Right lung (tissue), 5 donors: ENCODE data around the gene SPOCK1. TPM values are rescaled to one million over a fixed set of nuclear protein-coding genes. Genes with fewer than 3 reads are reported as not detected.

ENCODE experiments used
- DNase-seq, 2 donors: peaks; one replicate each; pipeline ENCODE4 v3.0.0-alpha.2; 2013
- polyA plus RNA-seq, 5 donors: library from polyadenylated mRNA; unstranded; fragments of 120-200 nt; gene quantifications; one replicate each; pipeline versions ENCODE4 v1.2.1 to v1.2.3, GENCODE V29; 2013; ENCODE audit warnings: inconsistent platforms in 1 of 5, low replicate concordance in 1 of 5; ENCODE audit not compliant: insufficient read length in 5 of 5, insufficient read depth in 1 of 5

Gene SPOCK1
- polyA plus RNA-seq, 5 donors = 0.43 to 1.4 (median 0.55) TPM

GRCh38 chr5:137496919-137497318 lies 2.2 kb downstream of the SPOCK1 start:
- DNase-seq = no peak

GRCh38 chr5:137492331-137492730 lies 6.8 kb downstream of the SPOCK1 start:
- no peak for DNase-seq

GRCh38 chr5:137491121-137491520 lies 8.0 kb downstream of the SPOCK1 start:
- DNase-seq = no peak

GRCh38 chr5:137490591-137490990 lies 8.5 kb downstream of the SPOCK1 start:
- DNase-seq = no peak

GRCh38 chr5:137488974-137489373 lies 10.2 kb downstream of the SPOCK1 start:
- no peak for DNase-seq

GRCh38 chr5:137488516-137488915 lies 10.6 kb downstream of the SPOCK1 start:
- no peak for DNase-seq

- no peak for DNase-seq
Measured at GRCh38 chr5:137487600-137487999, 11.5 kb downstream of the SPOCK1 start.

GRCh38 chr5:137486707-137487106 lies 12.4 kb downstream of the SPOCK1 start:
- no peak for DNase-seq

- DNase-seq = no peak
Measured at GRCh38 chr5:137481596-137481995, 17.5 kb downstream of the SPOCK1 start.

- DNase-seq = no peak
Measured at GRCh38 chr5:137478043-137478442, 21.1 kb downstream of the SPOCK1 start.

GRCh38 chr5:137470921-137471220 lies 28.3 kb downstream of the SPOCK1 start:
- no peak for DNase-seq

GRCh38 chr5:137470111-137470920 lies 28.8 kb downstream of the SPOCK1 start:
- DNase-seq = no peak

GRCh38 chr5:137466889-137467288 lies 32.2 kb downstream of the SPOCK1 start:
- no peak for DNase-seq

GRCh38 chr5:137465930-137466329 lies 33.2 kb downstream of the SPOCK1 start:
- DNase-seq = no peak

- no peak for DNase-seq
Measured at GRCh38 chr5:137462816-137463520, 36.2 kb downstream of the SPOCK1 start.

- no peak for DNase-seq
Measured at GRCh38 chr5:137462265-137462590, 36.9 kb downstream of the SPOCK1 start.

GRCh38 chr5:137461391-137462264 lies 37.5 kb downstream of the SPOCK1 start:
- DNase-seq = no peak

GRCh38 chr5:137454671-137455070 lies 44.5 kb downstream of the SPOCK1 start:
- DNase-seq = no peak

GRCh38 chr5:137453483-137454080 lies 45.5 kb downstream of the SPOCK1 start:
- peak; percentile 5 to 18 for DNase-seq

GRCh38 chr5:137450759-137451158 lies 48.4 kb downstream of the SPOCK1 start:
- no peak for DNase-seq

- DNase-seq = no peak
Measured at GRCh38 chr5:137448868-137449267, 50.3 kb downstream of the SPOCK1 start.

- no peak for DNase-seq
Measured at GRCh38 chr5:137446615-137447014, 52.5 kb downstream of the SPOCK1 start.
